K562 (cell line): ENCODE data around the gene ATF6B. TPM values are rescaled to one million over a fixed set of nuclear protein-coding genes. Genes with fewer than 3 reads are reported as not detected.

Source experiments
- ARHGAP35 ChIP-seq: fragments of 450-650 bp; IDR thresholded peaks from 2 replicates; pipeline ENCODE4 v1.6.1; 2018; ENCODE audit not compliant: partially characterized antibody
- BACH1 ChIP-seq: fragments of 200-800 bp; sonication (Bioruptor generic); IDR thresholded peaks from 2 replicates; pipeline ENCODE4 v1.6.1; 2016; ENCODE audit warnings: missing genetic modification characterization, missing compliant biosample characterization
- BRCA1 ChIP-seq, 2 experiments: fragments of 450-650 bp in 1 of 2; sonication (generic) in 1 of 2; formaldehyde crosslinking in 1 of 2; IDR thresholded peaks; 2 replicates each; pipeline versions ENCODE4 v1.5.0 to v1.6.1; 2017 to 2020; ENCODE audit warnings: mild to moderate bottlenecking in 1 of 2, missing genetic modification reagents in 1 of 2
- CBFA2T2 ChIP-seq: fragments of 450-650 bp; conservative IDR thresholded peaks from 2 replicates; pipeline ENCODE4 v1.6.1; 2017; ENCODE audit warnings: mild to moderate bottlenecking
- CBX2 ChIP-seq: fragments of 200-600 bp; sonication (generic); IDR thresholded peaks from one replicate; pipeline ENCODE4 v1.6.1; 2012; ENCODE audit warnings: mild to moderate bottlenecking, low read length, inconsistent platforms; ENCODE audit not compliant: insufficient read depth, poor library complexity, severe bottlenecking
- KLF6 ChIP-seq: fragments of 250-450 bp; sonication (Bioruptor Pico); IDR thresholded peaks from 2 replicates; pipeline ENCODE4 v1.4.0; 2020; ENCODE audit warnings: mild to moderate bottlenecking, moderate library complexity, borderline replicate concordance
- L3MBTL2 ChIP-seq: fragments of 450-650 bp; IDR thresholded peaks from 2 replicates; pipeline ENCODE4 v1.6.1; 2016; ENCODE audit warnings: mild to moderate bottlenecking, moderate library complexity
- MAFF ChIP-seq: IDR thresholded peaks from 2 replicates; pipeline ENCODE4 v1.6.1; 2012; ENCODE audit warnings: low read length, improper control_type of control experiment
- NR2C1 ChIP-seq, 2 experiments: fragments of 450-650 bp; IDR thresholded peaks; 2 replicates each; pipeline ENCODE4 v1.6.1; 2017; ENCODE audit warnings: mild to moderate bottlenecking in 2 of 2, antibody characterized with exemption in 1 of 2, inconsistent platforms in 1 of 2, missing compliant biosample characterization in 1 of 2, missing genetic modification characterization in 1 of 2
- PHB ChIP-seq: fragments of 250-450 bp; sonication (Bioruptor Pico); IDR thresholded peaks from 2 replicates; pipeline ENCODE4 v1.5.0; 2021
- SMARCA4 ChIP-seq: fragments of 450-650 bp; IDR thresholded peaks from 2 replicates; pipeline ENCODE4 v1.6.1; 2016
- TFAM ChIP-seq: fragments of 250-450 bp; sonication (Bioruptor Pico); conservative IDR thresholded peaks from 2 replicates; pipeline ENCODE4 v1.5.0; 2021; ENCODE audit warnings: mild to moderate bottlenecking, moderate library complexity
- ZNF551 ChIP-seq: fragments of 250-450 bp; sonication (Bioruptor Pico); IDR thresholded peaks from 2 replicates; pipeline ENCODE4 v1.5.0; 2021; ENCODE audit warnings: mild to moderate bottlenecking, moderate library complexity
- polyA plus RNA-seq, 8 experiments: library from polyadenylated mRNA; depleted of rRNA in 4 of 8; stranded (reverse) in 5 of 8; unstranded in 3 of 8; fragments of >200 nt; fragmentation: Nextera tagmentation in 2 of 8; fragmentation: Illumina TruSeq in 1 of 8; extraction: Ambion mirVana in 2 of 8; extraction: Trizol in 1 of 8; gene quantifications; 2 replicates each; pipeline versions ENCODE4 v1.2.1 to v1.2.3, GENCODE V29; 2011 to 2014; ENCODE audit warnings: inconsistent platforms in 1 of 8, missing spikeins in 1 of 8
- total RNA-seq, 7 experiments: library from RNA; depleted of rRNA in 6 of 7; stranded (reverse); fragments of >200 nt in 6 of 7; fragmentation: Illumina TruSeq in 2 of 7; extraction: Trizol in 2 of 7; gene quantifications; 2 replicates each; pipeline versions ENCODE4 v1.2.1 to v1.2.3, GENCODE V29; 2011 to 2021; ENCODE audit warnings: low replicate concordance in 1 of 7
- TF ChIP-seq, protein P1 (sequence below), 3 experiments: IDR thresholded peaks in 2 of 3; conservative IDR thresholded peaks in 1 of 3; 2 replicates each; pipeline ENCODE4 v1.5.1; 2011 to 2012; ENCODE audit warnings: low read length in 3 of 3, mild to moderate bottlenecking in 3 of 3, control low read depth in 2 of 3, improper control_type of control experiment in 1 of 3, inconsistent platforms in 1 of 3, low read depth in 1 of 3, mixed read lengths in 1 of 3, moderate library complexity in 1 of 3; ENCODE audit not compliant: insufficient read depth in 2 of 3
- TF ChIP-seq, protein P2 (sequence below): fragments of 450-650 bp; formaldehyde crosslinking; IDR thresholded peaks from 2 replicates; pipeline ENCODE4 v1.4.0; 2020; ENCODE audit warnings: mild to moderate bottlenecking
- TF ChIP-seq, protein P3 (sequence below): sonication (generic); formaldehyde crosslinking; IDR thresholded peaks from 2 replicates; pipeline ENCODE4 v1.8.0; 2023; ENCODE audit warnings: missing genetic modification reagents, mild to moderate bottlenecking, borderline replicate concordance
- TF ChIP-seq, protein P4 (sequence below): fragments of 450-650 bp; IDR thresholded peaks from 2 replicates; pipeline ENCODE4 v1.6.1; 2017; ENCODE audit warnings: antibody characterized with exemption

The ATF6B gene
- total and polyA plus RNA-seq, 9 of the 15 experiments (the other 6 are each of a cell fraction or from before 2014, with no cell fraction given), result 20.7 to 131 (median 31.7) TPM

DNA sequence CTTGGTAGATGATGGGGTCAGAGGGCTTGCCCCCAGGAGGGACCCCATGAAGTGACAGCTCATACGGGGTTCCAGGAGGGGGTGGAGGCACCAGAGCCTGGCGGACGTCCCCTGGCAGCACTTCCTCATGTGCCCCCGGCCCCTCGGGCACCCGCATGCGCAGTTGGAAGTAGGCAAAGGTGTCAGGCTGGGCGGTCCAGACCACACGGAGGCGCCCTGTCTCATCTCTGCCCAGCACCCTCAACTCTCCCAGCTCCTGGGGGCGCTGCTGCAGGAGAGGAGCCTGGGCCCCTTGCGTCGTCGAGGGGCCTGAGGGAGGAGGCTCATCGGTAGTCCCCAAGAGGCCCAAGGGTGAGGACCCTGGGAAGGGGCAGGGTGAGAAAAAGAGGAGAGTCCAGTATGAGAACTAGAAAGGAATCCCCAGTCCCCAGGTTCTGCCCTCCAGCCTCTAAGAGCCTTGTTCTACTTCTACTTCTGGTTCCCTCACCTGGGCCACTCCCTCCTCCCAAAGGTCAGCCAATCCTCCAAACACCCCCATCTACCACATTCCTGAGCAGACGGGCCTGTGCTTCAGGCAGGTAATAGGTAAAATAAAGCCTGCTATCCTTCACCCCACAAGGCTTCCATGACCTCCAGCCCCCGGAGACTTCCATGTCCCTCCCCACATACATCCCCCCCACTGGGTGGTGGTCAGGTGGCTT is 42.1 kb downstream of the ATF6B start (continued):
- TF ChIP-seq, protein P1, sequence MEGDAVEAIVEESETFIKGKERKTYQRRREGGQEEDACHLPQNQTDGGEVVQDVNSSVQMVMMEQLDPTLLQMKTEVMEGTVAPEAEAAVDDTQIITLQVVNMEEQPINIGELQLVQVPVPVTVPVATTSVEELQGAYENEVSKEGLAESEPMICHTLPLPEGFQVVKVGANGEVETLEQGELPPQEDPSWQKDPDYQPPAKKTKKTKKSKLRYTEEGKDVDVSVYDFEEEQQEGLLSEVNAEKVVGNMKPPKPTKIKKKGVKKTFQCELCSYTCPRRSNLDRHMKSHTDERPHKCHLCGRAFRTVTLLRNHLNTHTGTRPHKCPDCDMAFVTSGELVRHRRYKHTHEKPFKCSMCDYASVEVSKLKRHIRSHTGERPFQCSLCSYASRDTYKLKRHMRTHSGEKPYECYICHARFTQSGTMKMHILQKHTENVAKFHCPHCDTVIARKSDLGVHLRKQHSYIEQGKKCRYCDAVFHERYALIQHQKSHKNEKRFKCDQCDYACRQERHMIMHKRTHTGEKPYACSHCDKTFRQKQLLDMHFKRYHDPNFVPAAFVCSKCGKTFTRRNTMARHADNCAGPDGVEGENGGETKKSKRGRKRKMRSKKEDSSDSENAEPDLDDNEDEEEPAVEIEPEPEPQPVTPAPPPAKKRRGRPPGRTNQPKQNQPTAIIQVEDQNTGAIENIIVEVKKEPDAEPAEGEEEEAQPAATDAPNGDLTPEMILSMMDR (IDR thresholded peaks at IDR 0.05 in 2 of 3, conservative IDR thresholded peaks at IDR 0.05 in 1 of 3; ENCODE audit: insufficient read depth in 2 of 3, low read depth in 1 of 3, low read length in 3 of 3), result peak; percentile 57 to 97 (median 80)
- TF ChIP-seq TFAM (no peak), CBFA2T2 (no peak), L3MBTL2 (peak; percentile 47; the same call in 1 of the 2 replicates), MAFF (no peak), KLF6 (no peak), ZNF551 (CRISPR knock-in tag) (no peak), PHB (CRISPR knock-in tag) (no peak), ARHGAP35 (no peak), CBX2 (no peak), BACH1 (tag) (no peak), NR2C1 (IDR thresholded peaks at IDR 0.05) (0 out of 2 replicates have a peak, but pooled peaks have one; percentile 15), NR2C1 (tag; IDR thresholded peaks at IDR 0.05) (no peak), SMARCA4 (peak; percentile 35; the same call in 1 of the 2 replicates), BRCA1 (IDR thresholded peaks at IDR 0.05) (no peak), BRCA1 (CRISPR knock-in tag; IDR thresholded peaks at IDR 0.05) (no peak)
- TF ChIP-seq, protein P2, sequence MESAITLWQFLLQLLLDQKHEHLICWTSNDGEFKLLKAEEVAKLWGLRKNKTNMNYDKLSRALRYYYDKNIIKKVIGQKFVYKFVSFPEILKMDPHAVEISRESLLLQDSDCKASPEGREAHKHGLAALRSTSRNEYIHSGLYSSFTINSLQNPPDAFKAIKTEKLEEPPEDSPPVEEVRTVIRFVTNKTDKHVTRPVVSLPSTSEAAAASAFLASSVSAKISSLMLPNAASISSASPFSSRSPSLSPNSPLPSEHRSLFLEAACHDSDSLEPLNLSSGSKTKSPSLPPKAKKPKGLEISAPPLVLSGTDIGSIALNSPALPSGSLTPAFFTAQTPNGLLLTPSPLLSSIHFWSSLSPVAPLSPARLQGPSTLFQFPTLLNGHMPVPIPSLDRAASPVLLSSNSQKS (CRISPR knock-in tag), result no peak
- TF ChIP-seq, protein P3, sequence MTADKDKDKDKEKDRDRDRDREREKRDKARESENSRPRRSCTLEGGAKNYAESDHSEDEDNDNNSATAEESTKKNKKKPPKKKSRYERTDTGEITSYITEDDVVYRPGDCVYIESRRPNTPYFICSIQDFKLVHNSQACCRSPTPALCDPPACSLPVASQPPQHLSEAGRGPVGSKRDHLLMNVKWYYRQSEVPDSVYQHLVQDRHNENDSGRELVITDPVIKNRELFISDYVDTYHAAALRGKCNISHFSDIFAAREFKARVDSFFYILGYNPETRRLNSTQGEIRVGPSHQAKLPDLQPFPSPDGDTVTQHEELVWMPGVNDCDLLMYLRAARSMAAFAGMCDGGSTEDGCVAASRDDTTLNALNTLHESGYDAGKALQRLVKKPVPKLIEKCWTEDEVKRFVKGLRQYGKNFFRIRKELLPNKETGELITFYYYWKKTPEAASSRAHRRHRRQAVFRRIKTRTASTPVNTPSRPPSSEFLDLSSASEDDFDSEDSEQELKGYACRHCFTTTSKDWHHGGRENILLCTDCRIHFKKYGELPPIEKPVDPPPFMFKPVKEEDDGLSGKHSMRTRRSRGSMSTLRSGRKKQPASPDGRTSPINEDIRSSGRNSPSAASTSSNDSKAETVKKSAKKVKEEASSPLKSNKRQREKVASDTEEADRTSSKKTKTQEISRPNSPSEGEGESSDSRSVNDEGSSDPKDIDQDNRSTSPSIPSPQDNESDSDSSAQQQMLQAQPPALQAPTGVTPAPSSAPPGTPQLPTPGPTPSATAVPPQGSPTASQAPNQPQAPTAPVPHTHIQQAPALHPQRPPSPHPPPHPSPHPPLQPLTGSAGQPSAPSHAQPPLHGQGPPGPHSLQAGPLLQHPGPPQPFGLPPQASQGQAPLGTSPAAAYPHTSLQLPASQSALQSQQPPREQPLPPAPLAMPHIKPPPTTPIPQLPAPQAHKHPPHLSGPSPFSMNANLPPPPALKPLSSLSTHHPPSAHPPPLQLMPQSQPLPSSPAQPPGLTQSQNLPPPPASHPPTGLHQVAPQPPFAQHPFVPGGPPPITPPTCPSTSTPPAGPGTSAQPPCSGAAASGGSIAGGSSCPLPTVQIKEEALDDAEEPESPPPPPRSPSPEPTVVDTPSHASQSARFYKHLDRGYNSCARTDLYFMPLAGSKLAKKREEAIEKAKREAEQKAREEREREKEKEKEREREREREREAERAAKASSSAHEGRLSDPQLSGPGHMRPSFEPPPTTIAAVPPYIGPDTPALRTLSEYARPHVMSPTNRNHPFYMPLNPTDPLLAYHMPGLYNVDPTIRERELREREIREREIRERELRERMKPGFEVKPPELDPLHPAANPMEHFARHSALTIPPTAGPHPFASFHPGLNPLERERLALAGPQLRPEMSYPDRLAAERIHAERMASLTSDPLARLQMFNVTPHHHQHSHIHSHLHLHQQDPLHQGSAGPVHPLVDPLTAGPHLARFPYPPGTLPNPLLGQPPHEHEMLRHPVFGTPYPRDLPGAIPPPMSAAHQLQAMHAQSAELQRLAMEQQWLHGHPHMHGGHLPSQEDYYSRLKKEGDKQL, result no peak
- TF ChIP-seq, protein P4, sequence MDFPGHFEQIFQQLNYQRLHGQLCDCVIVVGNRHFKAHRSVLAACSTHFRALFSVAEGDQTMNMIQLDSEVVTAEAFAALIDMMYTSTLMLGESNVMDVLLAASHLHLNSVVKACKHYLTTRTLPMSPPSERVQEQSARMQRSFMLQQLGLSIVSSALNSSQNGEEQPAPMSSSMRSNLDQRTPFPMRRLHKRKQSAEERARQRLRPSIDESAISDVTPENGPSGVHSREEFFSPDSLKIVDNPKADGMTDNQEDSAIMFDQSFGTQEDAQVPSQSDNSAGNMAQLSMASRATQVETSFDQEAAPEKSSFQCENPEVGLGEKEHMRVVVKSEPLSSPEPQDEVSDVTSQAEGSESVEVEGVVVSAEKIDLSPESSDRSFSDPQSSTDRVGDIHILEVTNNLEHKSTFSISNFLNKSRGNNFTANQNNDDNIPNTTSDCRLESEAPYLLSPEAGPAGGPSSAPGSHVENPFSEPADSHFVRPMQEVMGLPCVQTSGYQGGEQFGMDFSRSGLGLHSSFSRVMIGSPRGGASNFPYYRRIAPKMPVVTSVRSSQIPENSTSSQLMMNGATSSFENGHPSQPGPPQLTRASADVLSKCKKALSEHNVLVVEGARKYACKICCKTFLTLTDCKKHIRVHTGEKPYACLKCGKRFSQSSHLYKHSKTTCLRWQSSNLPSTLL, result no peak
